H1 (cell line): ENCODE data around the gene TP53. TPM values are rescaled to one million over a fixed set of nuclear protein-coding genes. Genes with fewer than 3 reads are reported as not detected.

Experiments used
- CTCF ChIA-PET: fragments of 300-600 bp; sonication (Branson Sonifier 250); formaldehyde crosslinking; loops from one replicate; lab custom pipeline; 2021; ENCODE audit not compliant: partially characterized antibody; lab: Charles Lee
- POLR2A ChIA-PET: fragments of 300-600 bp; sonication (Branson Sonifier 250); formaldehyde crosslinking; loops from one replicate; lab custom pipeline; 2021; ENCODE audit warnings: inconsistent platforms; ENCODE audit not compliant: partially characterized antibody; lab: Charles Lee
- DNase-seq, 2 experiments: peaks; one replicate each; pipeline versions ENCODE4 v3.0.0 to v3.0.0-alpha.2; 2010 to 2022; ENCODE audit warnings: low spot score in 2 of 2, low read depth in 1 of 2, mixed read lengths in 1 of 2
- FAIRE-seq: peaks from 2 replicates; lab custom pipeline; 2011; peaks lifted over from hg19 to GRCh38; lab: Jason Lieb, UNC
- H2AFZ ChIP-seq: 2 replicates; pipeline ENCODE4 v1.8.1; 2012; ENCODE audit warnings: low read length, inconsistent platforms
- H2AK5ac ChIP-seq: 2 replicates; pipeline ENCODE4 v1.6.1; 2013; ENCODE audit warnings: low read depth, low read length
- H2BK120ac ChIP-seq: replicated peaks from 2 replicates; pipeline ENCODE3; 2013; ENCODE audit warnings: low read depth, low read length, inconsistent platforms
- H2BK12ac ChIP-seq: 2 replicates; pipeline ENCODE4 v1.6.1; 2013; ENCODE audit warnings: low read depth, low read length
- H2BK15ac ChIP-seq: 2 replicates; pipeline ENCODE4 v1.6.1; 2013; ENCODE audit warnings: low read length
- H2BK20ac ChIP-seq: 2 replicates; pipeline ENCODE4 v1.6.1; 2013; ENCODE audit warnings: low read length
- H2BK5ac ChIP-seq: 2 replicates; pipeline ENCODE4 v1.6.1; 2013; ENCODE audit warnings: low read depth, low read length
- H3K14ac ChIP-seq: 2 replicates; pipeline ENCODE4 v1.6.1; 2013; ENCODE audit warnings: inconsistent platforms; ENCODE audit not compliant: insufficient read length
- H3K18ac ChIP-seq: 2 replicates; pipeline ENCODE4 v1.6.1; 2013; ENCODE audit warnings: low read length; ENCODE audit errors: extremely low read depth
- H3K23ac ChIP-seq: 2 replicates; pipeline ENCODE4 v1.6.1; 2013; ENCODE audit warnings: inconsistent platforms; ENCODE audit not compliant: insufficient read length
- H3K23me2 ChIP-seq: 2 replicates; pipeline ENCODE4 v1.6.1; 2013; ENCODE audit warnings: low read depth, low read length
- H3K27ac ChIP-seq: 2 replicates; pipeline ENCODE4 v1.6.1; 2011; ENCODE audit warnings: low read depth, low read length, inconsistent platforms
- H3K27me3 ChIP-seq, 4 experiments: replicated peaks in 1 of 4; 1 replicate in 1 of 4; 2 replicates in 3 of 4; pipeline versions ENCODE4 v1.6.1 to v1.8.1; 2011 to 2013; ENCODE audit warnings: low read length in 3 of 4, mild to moderate bottlenecking in 3 of 4, inconsistent platforms in 2 of 4, mixed read lengths in 2 of 4, moderate library complexity in 1 of 4; ENCODE audit not compliant: control insufficient read depth in 3 of 4, insufficient read depth in 3 of 4; ENCODE audit errors: extremely low read depth in 1 of 4
- H3K36me3 ChIP-seq, 4 experiments: 2 replicates each; pipeline versions ENCODE4 v1.6.1 to v1.8.1; 2011 to 2013; ENCODE audit warnings: mild to moderate bottlenecking in 4 of 4, low read length in 3 of 4, moderate library complexity in 2 of 4, control low read depth in 1 of 4, inconsistent platforms in 1 of 4; ENCODE audit not compliant: insufficient read depth in 4 of 4, control insufficient read depth in 2 of 4
- H3K4ac ChIP-seq: replicated peaks from 2 replicates; pipeline ENCODE3; 2013; ENCODE audit warnings: low read length, low read depth, mixed read lengths, inconsistent platforms; ENCODE audit not compliant: insufficient read length
- H3K4me1 ChIP-seq, 4 experiments: replicated peaks in 1 of 4; 1 replicate in 1 of 4; 2 replicates in 3 of 4; pipeline versions ENCODE4 v1.6.1 to v1.8.1; 2011 to 2013; ENCODE audit warnings: low read length in 3 of 4, inconsistent platforms in 2 of 4, mixed read lengths in 1 of 4; ENCODE audit not compliant: insufficient read depth in 4 of 4, control insufficient read depth in 3 of 4
- H3K4me2 ChIP-seq, 2 experiments: 2 replicates each; pipeline versions ENCODE4 v1.6.1 to v1.8.1; 2011 to 2013; ENCODE audit warnings: low read depth in 2 of 2, low read length in 2 of 2, control low read depth in 1 of 2, inconsistent platforms in 1 of 2, mild to moderate bottlenecking in 1 of 2; ENCODE audit not compliant: insufficient read depth in 1 of 2
- H3K4me3 ChIP-seq, 4 experiments: fragments of 200-600, 300-600 bp in 1 of 4; sonication (generic), shearing (Covaris generic), sonication (Bioruptor Twin) in 1 of 4; 2 replicates each; pipeline versions ENCODE4 v1.5.1 to v1.8.1; 2011 to 2016; ENCODE audit warnings: low read length in 4 of 4, low read depth in 3 of 4, control low read depth in 2 of 4, inconsistent platforms in 2 of 4, mild to moderate bottlenecking in 2 of 4, mixed read lengths in 1 of 4, moderate library complexity in 1 of 4; ENCODE audit not compliant: insufficient read depth in 2 of 4; ENCODE audit errors: extremely low read depth in 1 of 4
- H3K56ac ChIP-seq: replicated peaks from 2 replicates; pipeline ENCODE3; 2013; ENCODE audit warnings: low read depth, mild to moderate bottlenecking, mixed read lengths, low read length, inconsistent platforms; ENCODE audit not compliant: insufficient read length
- H3K79me1 ChIP-seq: 2 replicates; pipeline ENCODE4 v1.6.1; 2013; ENCODE audit warnings: low read depth, low read length, control low read depth
- H3K79me2 ChIP-seq, 2 experiments: 2 replicates each; pipeline versions ENCODE4 v1.6.1 to v1.8.1; 2012 to 2013; ENCODE audit warnings: low read length in 2 of 2, mild to moderate bottlenecking in 2 of 2, inconsistent platforms in 1 of 2; ENCODE audit not compliant: insufficient read depth in 2 of 2, control insufficient read depth in 1 of 2
- H3K9ac ChIP-seq, 4 experiments: replicated peaks in 1 of 4; 1 replicate in 1 of 4; 2 replicates in 3 of 4; pipeline versions ENCODE4 v1.6.1 to v1.8.1; 2011 to 2013; ENCODE audit warnings: low read depth in 3 of 4, low read length in 3 of 4, control low read depth in 2 of 4, mild to moderate bottlenecking in 2 of 4, moderate library complexity in 2 of 4, inconsistent platforms in 1 of 4; ENCODE audit errors: extremely low read depth in 1 of 4
- H3K9me3 ChIP-seq, 2 experiments: 2 replicates each; pipeline versions ENCODE4 v1.6.1 to v1.8.1; 2012 to 2013; ENCODE audit warnings: mild to moderate bottlenecking in 2 of 2, moderate library complexity in 2 of 2, control low read depth in 1 of 2, inconsistent platforms in 1 of 2, low read depth in 1 of 2, low read length in 1 of 2, mixed read lengths in 1 of 2; ENCODE audit not compliant: insufficient read depth in 2 of 2
- H4K20me1 ChIP-seq, 2 experiments: replicated peaks in 1 of 2; 2 replicates each; pipeline versions ENCODE3 to v1.8.1; 2011 to 2013; ENCODE audit warnings: inconsistent platforms in 2 of 2, low read length in 2 of 2, mild to moderate bottlenecking in 1 of 2; ENCODE audit not compliant: insufficient read depth in 2 of 2, control insufficient read depth in 1 of 2
- H4K5ac ChIP-seq: 2 replicates; pipeline ENCODE4 v1.6.1; 2013; ENCODE audit warnings: low read length, low read depth, mixed read lengths, inconsistent platforms; ENCODE audit not compliant: insufficient read length
- H4K8ac ChIP-seq: 2 replicates; pipeline ENCODE4 v1.8.0; 2013; ENCODE audit warnings: mild to moderate bottlenecking, moderate library complexity, low read length, inconsistent platforms; ENCODE audit not compliant: insufficient read depth; ENCODE audit errors: extremely low read depth
- H4K91ac ChIP-seq: replicated peaks from 2 replicates; pipeline ENCODE3; 2013; ENCODE audit warnings: low read length, mixed read lengths, inconsistent platforms; ENCODE audit not compliant: insufficient read length
- ASH2L ChIP-seq: fragments of 200-600, 300-600 bp; sonication (generic); IDR thresholded peaks from one replicate; pipeline ENCODE4 v1.7.1; 2017; ENCODE audit warnings: low read length
- CBX5 ChIP-seq: fragments of 300-800, 300-1000 bp; sonication (generic); IDR thresholded peaks from 2 replicates; pipeline ENCODE4 v1.7.1; 2016; ENCODE audit warnings: antibody characterized with exemption, low read length, low read depth
- WGBS, 2 experiments: shearing (Covaris generic) in 1 of 2; methylation state at CpG; one replicate each; pipeline versions ENCODE4 v1.1.6 to v1.1.7; 2013 to 2015; ENCODE audit warnings: low lambda C conversion rate in 2 of 2, mixed read lengths in 2 of 2, inconsistent platforms in 1 of 2, low coverage in 1 of 2, missing lambda C conversion rate in 1 of 2; ENCODE audit not compliant: insufficient replicate concordance in 2 of 2, insufficient coverage in 1 of 2, insufficient read length in 1 of 2; ENCODE audit errors: extremely low coverage in 1 of 2, missing lambda C conversion rate in 1 of 2; 5-methylcytosine and 5-hydroxymethylcytosine counted together
- polyA plus RNA-seq, 7 experiments: library from polyadenylated mRNA; depleted of rRNA in 3 of 7; stranded (reverse) in 5 of 7; unstranded in 2 of 7; fragments of >200 nt in 5 of 7; fragments of 200-250 nt in 2 of 7; gene quantifications; 1 replicate in 5 of 7; 2 replicates in 1 of 7; 4 replicates in 1 of 7; pipeline versions ENCODE4 v1.2.1 to v1.2.3, GENCODE V29; 2011 to 2013; ENCODE audit warnings: missing spikeins in 2 of 7, mixed read lengths in 2 of 7
- total RNA-seq: library from RNA; stranded (reverse); fragmentation: NEBNext Ultra II Directional; extraction: Animal tissue kit (Norgen Biotek cat#: 25700); gene quantifications from 2 replicates; pipeline ENCODE4 v1.2.1, GENCODE V29; 2021

TP53 gene
- total and polyA plus RNA-seq, 2 of the 8 experiments (the other 6 are each of a cell fraction or from before 2014, with no cell fraction given): 143 to 198 TPM

GRCh38 chr17:7684851-7685532 lies 2.3 kb downstream of the TP53 start:
- H2BK20ac ChIP-seq: no peak overlapping the region
- no peak overlapping the region for H4K91ac ChIP-seq
- H2AFZ ChIP-seq: no peak overlapping the region
- DNase-seq (no peak), FAIRE-seq (no peak)
- H3K18ac ChIP-seq: no peak overlapping the region
- no peak overlapping the region for H2BK120ac ChIP-seq
- TF ChIP-seq ASH2L: peak; percentile 12
- no peak for TF ChIP-seq CBX5
- peaks cover 16% of the 10 kb centered on the region for H3K23me2 ChIP-seq
- H3K56ac ChIP-seq: no peak overlapping the region
- peak overlapping the region; percentile 84 to 91 for H3K4me2 ChIP-seq
- ChIA-PET POLR2A (interaction anchor here (1.3 to 58.0 kb wide), 6 partner anchors 18 to 109 kb away, joined by 3 to 2272 read pairs (median 120); partner anchors contain the start of genes ATP1B2, CD68, DNAH2 and EFNB3), CTCF (interaction anchor here (1.4 to 11.3 kb wide), 7 partner anchors 10 to 58 kb away, joined by 3 to 199 read pairs (median 85); partner anchors contain the start of genes DNAH2, EFNB3, SAT2 and SHBG)
- peaks cover 0 to 4% (median 0%) of the 10 kb centered on the region in 4 experiments; a peak in 2 of 8 replicates for H3K36me3 ChIP-seq
- no peak overlapping the region for H4K5ac ChIP-seq
- peaks cover 7 to 10% of the 10 kb centered on the region in 2 experiments for H4K20me1 ChIP-seq
- peak overlapping the region; percentile 99; the same call in 1 of the 2 replicates for H2AK5ac ChIP-seq
- H4K8ac ChIP-seq: no peak overlapping the region
- no peak overlapping the region for H2BK15ac ChIP-seq
- H3K23ac ChIP-seq: no peak overlapping the region
- no peak overlapping the region; the same call in 1 of the 2 replicates for H2BK12ac ChIP-seq
- peak overlapping the region; percentile 75 to 100 (median 94) for H3K4me3 ChIP-seq
- peak overlapping the region; percentile 78 to 99 (median 98) for H3K9ac ChIP-seq
- no peaks in the 10 kb centered on the region for H3K27me3 ChIP-seq
- H3K79me2 ChIP-seq: peaks cover 25 to 77% of the 10 kb centered on the region in 2 experiments
- peak overlapping the region; percentile 99 for H3K27ac ChIP-seq
- H3K9me3 ChIP-seq: no peaks in the 10 kb centered on the region
- H3K14ac ChIP-seq: no peak overlapping the region
- H3K79me1 ChIP-seq: peaks cover 11% of the 10 kb centered on the region
- peak overlapping the region; percentile 99; the same call in 1 of the 2 replicates for H2BK5ac ChIP-seq
- WGBS, 2 experiments: 70% methylated on average over 15 of the region's 15 CpGs; no CpG with 5 or more reads in 1 of the 2 experiments
- no peak overlapping the region for H3K4ac ChIP-seq
- peaks cover 0 to 11% (median 4%) of the 10 kb centered on the region in 4 experiments; a peak in 4 of 7 replicates for H3K4me1 ChIP-seq
